K562 (cell line): ENCODE results near the gene SYNJ2. TPM values are rescaled to one million over a fixed set of nuclear protein-coding genes. Genes with fewer than 3 reads are reported as not detected.

Source experiments
- ATAC-seq: fragments of 200-7000 bp; cut with Tn5 transposase; 3 replicates; pipeline ENCODE4 v1.9.1; 2020; ENCODE audit warnings: moderate library complexity
- BruUV-seq: library from RNA; stranded (reverse); fragments of 400-500 nt; replicated peaks from 2 replicates; lab custom pipeline; 2021; lab: Mats Ljungman, UMichigan
- CTCF ChIA-PET: fragments of 300-600 bp; formaldehyde crosslinking; extraction: SDS; loops from one replicate; lab custom pipeline; 2021; ENCODE audit warnings: low intra/inter-chr PET ratio; lab: Yijun Ruan, JAX
- POLR2A ChIA-PET: fragments of 300-600, 350-650 bp; sonication (Branson Sonifier 250); formaldehyde crosslinking; extraction: SDS; loops from one replicate; lab custom pipeline; 2021; ENCODE audit warnings: antibody characterized with exemption, inconsistent platforms; lab: Yijun Ruan, JAX
- DNase-seq, 4 experiments: peaks; one replicate each; pipeline versions ENCODE4 v3.0.0 to v3.0.0-alpha.2; 2011 to 2018; ENCODE audit warnings: low spot score in 3 of 4, mixed read lengths in 3 of 4; ENCODE audit errors: extremely low read depth in 1 of 4
- FAIRE-seq: peaks from 2 replicates; lab custom pipeline; 2011; peaks lifted over from hg19 to GRCh38; lab: Jason Lieb, UNC
- H2AFZ ChIP-seq: 2 replicates; pipeline ENCODE4 v1.6.0; 2011; ENCODE audit warnings: low read depth, low read length, control low read depth, inconsistent platforms
- H3K27ac ChIP-seq: fragments of 200-600 bp; 3 replicates; pipeline ENCODE4 v1.8.0; 2011; ENCODE audit warnings: low read depth, mild to moderate bottlenecking, control low read depth, inconsistent platforms, low read length, moderate library complexity, mixed read lengths; ENCODE audit errors: extremely low read depth
- H3K27me3 ChIP-seq, 2 experiments: fragments of 300-600 bp in 1 of 2; 2 replicates in 1 of 2; 3 replicates in 1 of 2; pipeline versions ENCODE4 v1.6.0 to v1.8.0; 2011; ENCODE audit warnings: inconsistent platforms in 2 of 2, low read length in 2 of 2, mild to moderate bottlenecking in 1 of 2, mixed read lengths in 1 of 2, moderate library complexity in 1 of 2; ENCODE audit not compliant: control insufficient read depth in 2 of 2, insufficient read depth in 2 of 2
- H3K36me3 ChIP-seq: fragments of 300-600 bp; 3 replicates; pipeline ENCODE4 v1.8.0; 2011; ENCODE audit warnings: mild to moderate bottlenecking, low read length, inconsistent platforms; ENCODE audit not compliant: control insufficient read depth, insufficient read depth
- H3K4me1 ChIP-seq, 2 experiments: fragments of 200-600 bp in 1 of 2; replicated peaks in 1 of 2; 2 replicates in 1 of 2; 3 replicates in 1 of 2; pipeline versions ENCODE4 v1.5.1 to v1.8.0; 2011; ENCODE audit warnings: inconsistent platforms in 2 of 2, low read length in 2 of 2, mild to moderate bottlenecking in 1 of 2, mixed read lengths in 1 of 2, moderate library complexity in 1 of 2; ENCODE audit not compliant: control insufficient read depth in 2 of 2, insufficient read depth in 2 of 2
- H3K4me2 ChIP-seq: 2 replicates; pipeline ENCODE4 v1.6.1; 2011; ENCODE audit warnings: low read length, control low read depth, inconsistent platforms, mixed read lengths; ENCODE audit not compliant: insufficient read depth
- H3K4me3 ChIP-seq: fragments of 200-600 bp; sonication (generic), shearing (Covaris generic); 2 replicates; pipeline ENCODE4 v1.5.1; 2016; ENCODE audit warnings: control low read depth, inconsistent platforms
- H3K79me2 ChIP-seq: fragments of 200-600 bp; 3 replicates; pipeline ENCODE4 v1.8.0; 2011; ENCODE audit warnings: low read length, inconsistent platforms; ENCODE audit not compliant: control insufficient read depth, insufficient read depth
- H3K9ac ChIP-seq, 2 experiments: 2 replicates each; pipeline versions ENCODE4 v1.6.0 to v1.6.1; 2011; ENCODE audit warnings: low read depth in 2 of 2, low read length in 2 of 2, control low read depth in 1 of 2, inconsistent platforms in 1 of 2, mild to moderate bottlenecking in 1 of 2, mixed read lengths in 1 of 2; ENCODE audit not compliant: insufficient read depth in 1 of 2
- H3K9me1 ChIP-seq: one replicate; pipeline ENCODE4 v1.6.0; 2011; ENCODE audit warnings: inconsistent platforms, mild to moderate bottlenecking, low read length, moderate library complexity; ENCODE audit not compliant: control insufficient read depth, insufficient read depth
- H3K9me3 ChIP-seq: replicated peaks from 2 replicates; pipeline ENCODE4 v1.5.1; 2011; ENCODE audit warnings: low read depth, low read length, inconsistent platforms; ENCODE audit not compliant: control insufficient read depth, insufficient read depth
- H4K20me1 ChIP-seq: replicated peaks from 2 replicates; pipeline ENCODE4 v1.6.1; 2011; ENCODE audit warnings: low read length, inconsistent platforms, mixed read lengths; ENCODE audit not compliant: control insufficient read depth, insufficient read depth
- HDAC3 ChIP-seq: fragments of 450-650 bp; IDR thresholded peaks from 2 replicates; pipeline ENCODE4 v1.6.1; 2018; ENCODE audit warnings: borderline replicate concordance, mild to moderate bottlenecking, moderate library complexity; ENCODE audit not compliant: partially characterized antibody
- KAT2B ChIP-seq: IDR thresholded peaks from one replicate; pipeline ENCODE4 v1.6.1; 2012; ENCODE audit warnings: low read depth, mild to moderate bottlenecking, control low read depth, inconsistent platforms, low read length, moderate library complexity
- YY1 ChIP-seq, 3 experiments: IDR thresholded peaks; 2 replicates each; pipeline ENCODE4 v1.6.1; 2011; ENCODE audit warnings: low read length in 2 of 3, mild to moderate bottlenecking in 2 of 3, moderate library complexity in 2 of 3, borderline replicate concordance in 1 of 3, control low read depth in 1 of 3, low read depth in 1 of 3; ENCODE audit not compliant: insufficient read depth in 3 of 3, insufficient replicate concordance in 2 of 3, control insufficient read depth in 1 of 3, insufficient read length in 1 of 3; ENCODE audit errors: extremely low read depth in 1 of 3
- ZFPM2 ChIP-seq: fragments of 250-450 bp; sonication (Bioruptor Pico); IDR thresholded peaks from 2 replicates; pipeline ENCODE4 v1.5.1; 2022; ENCODE audit warnings: mild to moderate bottlenecking
- ZNF124 ChIP-seq: sonication (generic); formaldehyde crosslinking; IDR thresholded peaks from 2 replicates; pipeline ENCODE4 v1.8.1; 2022; ENCODE audit warnings: missing genetic modification reagents
- ZNF239 ChIP-seq: fragments of 250-450 bp; sonication (Bioruptor Pico); IDR thresholded peaks from 2 replicates; pipeline ENCODE4 v1.4.0; 2020; ENCODE audit warnings: mild to moderate bottlenecking
- WGBS: fragments of 100-300 bp; shearing (Covaris generic); methylation state at CpG from one replicate; pipeline ENCODE4 v1.1.6; 2016; ENCODE audit warnings: low coverage, mixed read lengths; ENCODE audit not compliant: insufficient coverage; ENCODE audit errors: missing lambda C conversion rate; 5-methylcytosine and 5-hydroxymethylcytosine counted together
- in situ Hi-C: fragments of 300-500 bp; cut with MboI; formaldehyde crosslinking; loops from 4 replicates; pipeline ENCODE4 v1.15.0; 2018; ENCODE audit warnings: inconsistent platforms, mixed read lengths
- intact Hi-C: fragments of 100-400 bp; cut with micrococcal nuclease; formaldehyde crosslinking; loops from 2 replicates; pipeline ENCODE4 v1.14.2; 2022
- polyA plus RNA-seq, 8 experiments: library from polyadenylated mRNA; depleted of rRNA in 4 of 8; stranded (reverse) in 5 of 8; unstranded in 3 of 8; fragments of >200 nt; fragmentation: Nextera tagmentation in 2 of 8; fragmentation: Illumina TruSeq in 1 of 8; extraction: Ambion mirVana in 2 of 8; extraction: Trizol in 1 of 8; gene quantifications; 2 replicates each; pipeline versions ENCODE4 v1.2.1 to v1.2.3, GENCODE V29; 2011 to 2014; ENCODE audit warnings: inconsistent platforms in 1 of 8, missing spikeins in 1 of 8
- total RNA-seq, 7 experiments: library from RNA; depleted of rRNA in 6 of 7; stranded (reverse); fragments of >200 nt in 6 of 7; fragmentation: Illumina TruSeq in 2 of 7; extraction: Trizol in 2 of 7; gene quantifications; 2 replicates each; pipeline versions ENCODE4 v1.2.1 to v1.2.3, GENCODE V29; 2011 to 2021; ENCODE audit warnings: low replicate concordance in 1 of 7
- TF ChIP-seq, protein P1 (sequence below): sonication (generic); formaldehyde crosslinking; IDR thresholded peaks from 2 replicates; pipeline ENCODE4 v1.8.0; 2022; ENCODE audit warnings: missing genetic modification reagents, mild to moderate bottlenecking, borderline replicate concordance
- TF ChIP-seq, protein P2 (sequence below): fragments of 250-450 bp; sonication (Bioruptor Pico); IDR thresholded peaks from 2 replicates; pipeline ENCODE4 v1.4.0; 2020; ENCODE audit warnings: borderline replicate concordance

Gene SYNJ2
- total and polyA plus RNA-seq, 9 of the 15 experiments (the other 6 are each of a cell fraction or from before 2014, with no cell fraction given) = 3.0 to 27.7 (median 17.8) TPM

DNA sequence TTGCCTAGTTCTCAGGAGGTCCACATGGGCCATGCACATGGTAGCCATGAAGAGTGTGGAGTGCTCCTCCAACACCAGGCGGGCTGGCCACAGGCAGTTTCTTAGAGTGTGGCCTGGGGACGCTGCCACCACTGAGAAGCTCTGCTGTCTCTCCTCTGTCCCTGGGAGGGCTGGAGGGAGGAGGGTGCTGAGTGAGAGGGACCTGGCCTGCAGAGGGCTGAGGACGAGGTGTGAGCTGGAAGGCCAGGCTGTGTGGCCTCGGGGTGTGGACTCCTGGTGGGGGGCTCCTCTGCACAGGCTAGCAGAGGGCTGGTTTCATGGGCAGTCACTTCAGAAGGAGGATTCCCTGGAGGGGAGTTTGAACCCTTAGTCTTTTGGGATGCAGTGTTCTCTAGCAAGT, 39.7 kb downstream of the SYNJ2 start:
- peaks cover 16 to 22% of the 10 kb centered on the region in 2 experiments for H3K4me1 ChIP-seq
- no peak for FAIRE-seq
- peaks cover 22% of the 10 kb centered on the region; the same call in 2 of the 3 replicates for H3K36me3 ChIP-seq
- H3K79me2 ChIP-seq = peaks cover 4% of the 10 kb centered on the region; the same call in 2 of the 3 replicates
- BruUV-seq = no TSS peak
- 68% methylated on average over 4 of the region's 4 CpGs for WGBS
- peaks cover 12% of the 10 kb centered on the region; the same call in 1 of the 2 replicates for H4K20me1 ChIP-seq
- CTCF ChIA-PET = no interaction called here
- H3K9me3 ChIP-seq = no peaks in the 10 kb centered on the region
- POLR2A ChIA-PET = interaction anchor here (0.5 to 1.3 kb wide), 4 partner anchors 23 to 197 kb away, joined by 3 to 4 read pairs (median 4); no protein-coding TSS in a partner anchor
- DNase-seq = no peak
- no peak overlapping the region for H3K27ac ChIP-seq
- peak overlapping the region in 1 of 2 experiments; percentile 11; a peak in 1 of 4 replicates for H3K9ac ChIP-seq
- intact Hi-C loops = no loop called here
- peak; percentile 10; the same call in 2 of the 3 replicates for ATAC-seq
- no peak overlapping the region for H3K4me2 ChIP-seq
- no peak overlapping the region for H2AFZ ChIP-seq
- no peaks in the 10 kb centered on the region for H3K27me3 ChIP-seq
- no peak overlapping the region for H3K4me3 ChIP-seq
- TF ChIP-seq, protein P1, sequence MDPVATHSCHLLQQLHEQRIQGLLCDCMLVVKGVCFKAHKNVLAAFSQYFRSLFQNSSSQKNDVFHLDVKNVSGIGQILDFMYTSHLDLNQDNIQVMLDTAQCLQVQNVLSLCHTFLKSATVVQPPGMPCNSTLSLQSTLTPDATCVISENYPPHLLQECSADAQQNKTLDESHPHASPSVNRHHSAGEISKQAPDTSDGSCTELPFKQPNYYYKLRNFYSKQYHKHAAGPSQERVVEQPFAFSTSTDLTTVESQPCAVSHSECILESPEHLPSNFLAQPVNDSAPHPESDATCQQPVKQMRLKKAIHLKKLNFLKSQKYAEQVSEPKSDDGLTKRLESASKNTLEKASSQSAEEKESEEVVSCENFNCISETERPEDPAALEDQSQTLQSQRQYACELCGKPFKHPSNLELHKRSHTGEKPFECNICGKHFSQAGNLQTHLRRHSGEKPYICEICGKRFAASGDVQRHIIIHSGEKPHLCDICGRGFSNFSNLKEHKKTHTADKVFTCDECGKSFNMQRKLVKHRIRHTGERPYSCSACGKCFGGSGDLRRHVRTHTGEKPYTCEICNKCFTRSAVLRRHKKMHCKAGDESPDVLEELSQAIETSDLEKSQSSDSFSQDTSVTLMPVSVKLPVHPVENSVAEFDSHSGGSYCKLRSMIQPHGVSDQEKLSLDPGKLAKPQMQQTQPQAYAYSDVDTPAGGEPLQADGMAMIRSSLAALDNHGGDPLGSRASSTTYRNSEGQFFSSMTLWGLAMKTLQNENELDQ = no peak
- TF ChIP-seq ZNF124 (CRISPR knock-in tag) = no peak
- TF ChIP-seq HDAC3 = no peak
- no peak for TF ChIP-seq YY1 (IDR thresholded peaks at IDR 0.05; ENCODE audit: borderline replicate concordance in 1 of 3, control insufficient read depth in 1 of 3, extremely low read depth in 1 of 3, insufficient read depth in 3 of 3, insufficient read length in 1 of 3, insufficient replicate concordance in 2 of 3, low read depth in 1 of 3, low read length in 2 of 3)
- TF ChIP-seq ZNF239 (CRISPR knock-in tag) = no peak
- no peak for TF ChIP-seq ZFPM2 (CRISPR knock-in tag)
- no peak for TF ChIP-seq KAT2B
- TF ChIP-seq, protein P2, sequence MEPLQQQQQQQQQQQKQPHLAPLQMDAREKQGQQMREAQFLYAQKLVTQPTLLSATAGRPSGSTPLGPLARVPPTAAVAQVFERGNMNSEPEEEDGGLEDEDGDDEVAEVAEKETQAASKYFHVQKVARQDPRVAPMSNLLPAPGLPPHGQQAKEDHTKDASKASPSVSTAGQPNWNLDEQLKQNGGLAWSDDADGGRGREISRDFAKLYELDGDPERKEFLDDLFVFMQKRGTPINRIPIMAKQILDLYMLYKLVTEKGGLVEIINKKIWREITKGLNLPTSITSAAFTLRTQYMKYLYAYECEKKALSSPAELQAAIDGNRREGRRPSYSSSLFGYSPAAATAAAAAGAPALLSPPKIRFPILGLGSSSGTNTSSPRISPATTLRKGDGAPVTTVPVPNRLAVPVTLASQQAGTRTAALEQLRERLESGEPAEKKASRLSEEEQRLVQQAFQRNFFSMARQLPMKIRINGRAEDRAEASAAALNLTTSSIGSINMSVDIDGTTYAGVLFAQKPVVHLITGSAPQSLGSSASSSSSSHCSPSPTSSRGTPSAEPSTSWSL = no peak
- H3K9me1 ChIP-seq = peaks cover 4% of the 10 kb centered on the region
- in situ Hi-C loops = no loop called here
